ENCODE data around the gene TMEM87A.
A peak's percentile ranks its signal among the peaks of the same experiment; 100 is the strongest.
"Not testable (repeated sequence)": the region's sequence is repeated elsewhere in the genome, so short reads cannot be mapped to it uniquely, and the experiment has no call there.

The TMEM87A gene, protein sequence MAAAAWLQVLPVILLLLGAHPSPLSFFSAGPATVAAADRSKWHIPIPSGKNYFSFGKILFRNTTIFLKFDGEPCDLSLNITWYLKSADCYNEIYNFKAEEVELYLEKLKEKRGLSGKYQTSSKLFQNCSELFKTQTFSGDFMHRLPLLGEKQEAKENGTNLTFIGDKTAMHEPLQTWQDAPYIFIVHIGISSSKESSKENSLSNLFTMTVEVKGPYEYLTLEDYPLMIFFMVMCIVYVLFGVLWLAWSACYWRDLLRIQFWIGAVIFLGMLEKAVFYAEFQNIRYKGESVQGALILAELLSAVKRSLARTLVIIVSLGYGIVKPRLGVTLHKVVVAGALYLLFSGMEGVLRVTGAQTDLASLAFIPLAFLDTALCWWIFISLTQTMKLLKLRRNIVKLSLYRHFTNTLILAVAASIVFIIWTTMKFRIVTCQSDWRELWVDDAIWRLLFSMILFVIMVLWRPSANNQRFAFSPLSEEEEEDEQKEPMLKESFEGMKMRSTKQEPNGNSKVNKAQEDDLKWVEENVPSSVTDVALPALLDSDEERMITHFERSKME

DNA sequence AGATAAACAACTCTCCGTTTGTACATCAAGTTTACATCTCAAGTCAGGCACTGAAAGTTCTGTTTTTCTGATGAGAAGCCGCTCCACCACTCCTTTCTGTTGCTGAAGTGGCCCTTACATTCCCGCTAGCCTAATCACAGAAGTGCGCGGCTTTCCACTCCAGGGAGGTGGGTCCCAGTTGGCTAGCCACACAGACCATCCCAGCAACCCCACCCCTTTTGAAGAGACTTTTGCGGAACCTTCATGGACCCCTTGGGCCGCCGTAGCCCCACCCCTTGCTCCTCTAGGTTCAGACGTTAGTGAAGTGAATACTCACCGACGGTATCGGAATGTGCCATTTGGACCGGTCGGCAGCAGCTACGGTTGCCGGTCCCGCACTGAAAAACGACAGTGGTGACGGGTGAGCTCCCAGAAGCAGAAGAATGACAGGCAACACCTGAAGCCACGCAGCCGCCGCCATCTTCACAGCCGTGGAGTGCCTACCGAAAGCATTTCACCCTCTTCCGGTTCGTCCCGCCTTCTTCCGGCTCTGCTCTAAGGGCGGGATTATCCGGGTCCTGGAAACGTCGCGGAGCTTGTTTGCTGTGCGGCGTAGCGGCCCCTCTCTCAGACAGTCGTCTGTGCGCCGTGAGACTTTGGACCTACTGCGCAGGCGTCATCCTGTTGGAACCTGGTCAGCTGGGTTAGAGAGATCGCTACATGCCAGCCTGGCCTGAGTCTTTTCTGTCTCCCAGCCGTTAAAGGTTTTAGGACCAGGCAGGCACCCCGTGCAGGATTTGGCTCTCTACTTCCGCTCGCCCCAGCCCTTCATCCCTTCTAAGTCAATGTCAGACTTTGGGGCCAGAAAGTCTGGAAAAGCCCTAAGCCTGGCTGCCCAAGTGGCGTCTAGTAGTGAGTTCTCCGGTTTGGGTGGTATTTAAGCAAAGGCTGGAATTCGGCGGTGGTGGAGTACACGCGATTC is at the start of gene TMEM87A, which contains the start of gene GANC:
Gene TMEM87A, minus strand, starts transcription at position 495 of the 961 bp plus-strand sequence. Its CDS starts 35 bp downstream, at position 460.
Gene GANC, plus strand, starts transcription at position 263 of the 961 bp plus-strand sequence. CDS start 1,281 bp downstream, outside the sequence.
- Histone ChIP-seq H3F3A (ENCODE audit: insufficient read depth) (peaks cover 12% of the 10 kb centered on the region; the same call in 1 of the 2 replicates), H4K20me1 (ENCODE audit: low read depth, low read length) (0 out of 2 replicates have a peak, but pooled peaks cover 10% of the 10 kb centered on the region), H3K9ac (ENCODE audit: low read length) (peak within 1 kb of the TSS; percentile 75), H3K36me3 (ENCODE audit: low read length) (peaks cover 5% of the 10 kb centered on the region; the same call in 1 of the 2 replicates), H3K9me2 (replicated peaks; ENCODE audit: insufficient read depth, low read length) (no peaks in the 10 kb centered on the region), H3K9me3 (ENCODE audit: insufficient read depth, low read length) (no peaks in the 10 kb centered on the region), H3K4me2 (ENCODE audit: low read depth, low read length, poor library complexity, severe bottlenecking) (peak within 1 kb of the TSS; percentile 90), H2AFZ (ENCODE audit: low read depth, low read length, severe bottlenecking) (peak within 1 kb of the TSS; percentile 96), H3K27ac (ENCODE audit: low read depth, low read length) (peak within 1 kb of the TSS; percentile 78), H3K4me3 (ENCODE audit: insufficient read depth, low read length, poor library complexity, severe bottlenecking) (peak within 1 kb of the TSS; percentile 94), H3K79me2 (ENCODE audit: insufficient read depth, low read length) (peaks cover 50% of the 10 kb centered on the region), H3K27me3 (ENCODE audit: low read length) (no peaks in the 10 kb centered on the region)
- TF ChIP-seq, protein P1, sequence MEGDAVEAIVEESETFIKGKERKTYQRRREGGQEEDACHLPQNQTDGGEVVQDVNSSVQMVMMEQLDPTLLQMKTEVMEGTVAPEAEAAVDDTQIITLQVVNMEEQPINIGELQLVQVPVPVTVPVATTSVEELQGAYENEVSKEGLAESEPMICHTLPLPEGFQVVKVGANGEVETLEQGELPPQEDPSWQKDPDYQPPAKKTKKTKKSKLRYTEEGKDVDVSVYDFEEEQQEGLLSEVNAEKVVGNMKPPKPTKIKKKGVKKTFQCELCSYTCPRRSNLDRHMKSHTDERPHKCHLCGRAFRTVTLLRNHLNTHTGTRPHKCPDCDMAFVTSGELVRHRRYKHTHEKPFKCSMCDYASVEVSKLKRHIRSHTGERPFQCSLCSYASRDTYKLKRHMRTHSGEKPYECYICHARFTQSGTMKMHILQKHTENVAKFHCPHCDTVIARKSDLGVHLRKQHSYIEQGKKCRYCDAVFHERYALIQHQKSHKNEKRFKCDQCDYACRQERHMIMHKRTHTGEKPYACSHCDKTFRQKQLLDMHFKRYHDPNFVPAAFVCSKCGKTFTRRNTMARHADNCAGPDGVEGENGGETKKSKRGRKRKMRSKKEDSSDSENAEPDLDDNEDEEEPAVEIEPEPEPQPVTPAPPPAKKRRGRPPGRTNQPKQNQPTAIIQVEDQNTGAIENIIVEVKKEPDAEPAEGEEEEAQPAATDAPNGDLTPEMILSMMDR (IDR thresholded peaks at IDR 0.05; ENCODE audit: insufficient read depth, low read length, poor library complexity, severe bottlenecking) = no peak
- no peak for TF ChIP-seq EZH2phosphoT487 (conservative IDR thresholded peaks at IDR 0.05; ENCODE audit: low read length)

DNA sequence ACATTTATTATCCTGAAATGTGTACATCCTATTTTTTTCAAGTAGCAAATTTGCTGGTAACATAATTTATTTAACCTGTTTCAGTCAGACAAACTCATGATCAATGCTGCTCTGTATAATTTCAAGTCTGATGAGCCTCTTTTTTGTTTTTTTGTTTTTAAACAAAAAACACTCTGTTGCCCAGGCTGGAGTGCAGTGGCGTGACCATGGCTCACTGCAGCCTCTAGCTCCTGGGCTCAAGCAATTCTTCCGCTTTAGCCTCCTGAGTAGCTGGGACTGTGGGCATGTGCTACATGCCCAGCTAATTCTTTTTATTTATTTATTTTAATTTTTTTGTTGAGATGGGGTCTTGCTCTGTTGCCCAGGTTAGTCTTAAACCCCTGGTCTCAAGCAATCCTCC is 46.0 kb upstream of the TMEM87A start:
- H3K9me3 ChIP-seq (ENCODE audit: insufficient read depth, low read length) = no peaks in the 10 kb centered on the region
- H3F3A ChIP-seq (ENCODE audit: insufficient read depth) = no peaks in the 10 kb centered on the region
- H3K9ac ChIP-seq (ENCODE audit: low read length) = no peak overlapping the region
- H4K20me1 ChIP-seq (ENCODE audit: low read depth, low read length) = no peaks in the 10 kb centered on the region
- no peaks in the 10 kb centered on the region for H3K36me3 ChIP-seq (ENCODE audit: low read length)
- no peak overlapping the region for H2AFZ ChIP-seq (ENCODE audit: low read depth, low read length, severe bottlenecking)
- H3K27me3 ChIP-seq (ENCODE audit: low read length) = no peaks in the 10 kb centered on the region
- H3K79me2 ChIP-seq (ENCODE audit: insufficient read depth, low read length) = no peaks in the 10 kb centered on the region
- no peaks in the 10 kb centered on the region for H3K9me2 ChIP-seq (replicated peaks; ENCODE audit: insufficient read depth, low read length)
- no peak overlapping the region for H3K4me3 ChIP-seq (ENCODE audit: insufficient read depth, low read length, poor library complexity, severe bottlenecking)
- H3K4me2 ChIP-seq (ENCODE audit: low read depth, low read length, poor library complexity, severe bottlenecking) = no peak overlapping the region
- TF ChIP-seq EZH2phosphoT487 (conservative IDR thresholded peaks at IDR 0.05; ENCODE audit: low read length) = no peak
- TF ChIP-seq, protein P1 (IDR thresholded peaks at IDR 0.05; ENCODE audit: insufficient read depth, low read length, poor library complexity, severe bottlenecking) = no peak
- no peak overlapping the region for H3K27ac ChIP-seq (ENCODE audit: low read depth, low read length)

DNA sequence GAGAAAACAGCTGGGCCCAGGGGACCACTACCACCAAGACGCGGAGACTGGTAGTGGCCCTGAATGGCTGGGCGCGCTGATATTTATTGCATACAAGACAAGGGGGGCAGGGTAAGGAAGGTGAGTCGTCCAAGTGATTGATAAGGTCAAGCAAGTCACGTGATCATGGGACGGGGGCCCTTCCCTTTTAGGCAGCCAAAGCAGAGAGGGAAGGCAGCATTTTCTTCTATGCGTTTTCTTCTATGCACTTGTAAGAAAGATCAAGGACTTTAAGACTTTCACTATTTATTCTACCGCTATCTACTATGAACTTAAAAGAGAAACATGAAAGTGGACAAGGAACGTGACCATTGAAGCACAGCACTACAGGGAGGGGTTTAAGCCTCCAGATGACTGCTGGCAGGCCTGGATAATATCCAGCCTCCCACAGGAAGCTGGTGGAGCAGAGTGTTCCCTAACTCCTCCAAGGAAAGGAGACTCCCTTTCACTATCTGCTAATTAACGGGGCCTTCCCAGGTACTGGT is 43.1 kb upstream of the TMEM87A start:
- not testable (repeated sequence) for H3K9me3 ChIP-seq (ENCODE audit: insufficient read depth, low read length); H3K27ac ChIP-seq (ENCODE audit: low read depth, low read length)

More for the DNA sequence above, 43.1 kb upstream of the TMEM87A start:
- H3K4me3 ChIP-seq (ENCODE audit: insufficient read depth, low read length, poor library complexity, severe bottlenecking); H3K79me2 ChIP-seq (ENCODE audit: insufficient read depth, low read length); H4K20me1 ChIP-seq (ENCODE audit: low read depth, low read length); H3K27me3 ChIP-seq (ENCODE audit: low read length); H3K36me3 ChIP-seq (ENCODE audit: low read length); H3K9ac ChIP-seq (ENCODE audit: low read length); H3K9me2 ChIP-seq (replicated peaks; ENCODE audit: insufficient read depth, low read length); H2AFZ ChIP-seq (ENCODE audit: low read depth, low read length, severe bottlenecking); H3F3A ChIP-seq (ENCODE audit: insufficient read depth); H3K4me2 ChIP-seq (ENCODE audit: low read depth, low read length, poor library complexity, severe bottlenecking): not testable (repeated sequence)
